GM13976 (cell line): ENCODE measurements around the gene AMDHD2.
"Not testable (repeated sequence)": the region's sequence is repeated elsewhere in the genome, so short reads cannot be mapped to it uniquely, and the experiment has no call there.

ENCODE experiments used
- DNase-seq: peaks from one replicate; pipeline ENCODE4 v3.0.0; 2012; ENCODE audit warnings: low spot score
- in situ Hi-C: fragments of 300-500 bp; cut with MboI; formaldehyde crosslinking; loops from one replicate; pipeline ENCODE4 v1.12.0; 2022; ENCODE audit warnings: low sequenced_read_pairs, mixed read lengths, inconsistent platforms; ENCODE audit not compliant: unreplicated experiment
- TF ChIP-seq, protein P1 (sequence below): IDR thresholded peaks from 2 replicates; pipeline ENCODE4 v1.5.1; 2012; ENCODE audit warnings: borderline replicate concordance, mild to moderate bottlenecking; ENCODE audit not compliant: insufficient read depth; ENCODE audit errors: extremely low read depth, missing control alignments, control extremely low read depth

The AMDHD2 gene

DNA sequence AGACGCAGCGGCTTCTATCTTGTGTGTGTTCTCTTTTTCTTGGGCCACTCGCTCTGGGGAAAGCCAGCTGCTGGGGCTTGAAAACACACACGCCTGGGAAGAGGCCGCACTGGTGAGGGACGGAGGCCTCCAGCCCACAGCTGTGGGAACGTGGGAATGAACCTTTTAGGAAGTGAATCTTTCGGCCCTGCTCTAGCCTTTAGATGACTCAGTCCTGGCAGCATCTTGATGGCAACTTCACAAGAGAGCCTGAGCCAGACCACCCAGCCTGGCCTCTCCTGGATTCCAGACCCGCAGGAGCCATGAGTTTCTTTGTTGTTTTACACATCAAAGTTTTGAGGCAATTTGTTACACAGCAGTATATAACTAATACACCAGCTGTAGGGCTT lies 15.4 kb downstream of the AMDHD2 start:
- DNase-seq, result no peak
- in situ Hi-C loops, result no loop called here

GRCh38 chr16:2537451-2538379 lies 17.5 kb downstream of the AMDHD2 start, which contains the start of gene PDPK1:
Gene PDPK1 (plus strand): TSS chr16:2538021. CDS start chr16:2538113, 92 bp downstream.
- DNase-seq, result peak; percentile 97
- TF ChIP-seq, protein P1, sequence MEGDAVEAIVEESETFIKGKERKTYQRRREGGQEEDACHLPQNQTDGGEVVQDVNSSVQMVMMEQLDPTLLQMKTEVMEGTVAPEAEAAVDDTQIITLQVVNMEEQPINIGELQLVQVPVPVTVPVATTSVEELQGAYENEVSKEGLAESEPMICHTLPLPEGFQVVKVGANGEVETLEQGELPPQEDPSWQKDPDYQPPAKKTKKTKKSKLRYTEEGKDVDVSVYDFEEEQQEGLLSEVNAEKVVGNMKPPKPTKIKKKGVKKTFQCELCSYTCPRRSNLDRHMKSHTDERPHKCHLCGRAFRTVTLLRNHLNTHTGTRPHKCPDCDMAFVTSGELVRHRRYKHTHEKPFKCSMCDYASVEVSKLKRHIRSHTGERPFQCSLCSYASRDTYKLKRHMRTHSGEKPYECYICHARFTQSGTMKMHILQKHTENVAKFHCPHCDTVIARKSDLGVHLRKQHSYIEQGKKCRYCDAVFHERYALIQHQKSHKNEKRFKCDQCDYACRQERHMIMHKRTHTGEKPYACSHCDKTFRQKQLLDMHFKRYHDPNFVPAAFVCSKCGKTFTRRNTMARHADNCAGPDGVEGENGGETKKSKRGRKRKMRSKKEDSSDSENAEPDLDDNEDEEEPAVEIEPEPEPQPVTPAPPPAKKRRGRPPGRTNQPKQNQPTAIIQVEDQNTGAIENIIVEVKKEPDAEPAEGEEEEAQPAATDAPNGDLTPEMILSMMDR, result no peak
- in situ Hi-C loops, result no loop called here

More for the DNA sequence above, 15.4 kb downstream of the AMDHD2 start:
- TF ChIP-seq, protein P1, result no peak

DNA sequence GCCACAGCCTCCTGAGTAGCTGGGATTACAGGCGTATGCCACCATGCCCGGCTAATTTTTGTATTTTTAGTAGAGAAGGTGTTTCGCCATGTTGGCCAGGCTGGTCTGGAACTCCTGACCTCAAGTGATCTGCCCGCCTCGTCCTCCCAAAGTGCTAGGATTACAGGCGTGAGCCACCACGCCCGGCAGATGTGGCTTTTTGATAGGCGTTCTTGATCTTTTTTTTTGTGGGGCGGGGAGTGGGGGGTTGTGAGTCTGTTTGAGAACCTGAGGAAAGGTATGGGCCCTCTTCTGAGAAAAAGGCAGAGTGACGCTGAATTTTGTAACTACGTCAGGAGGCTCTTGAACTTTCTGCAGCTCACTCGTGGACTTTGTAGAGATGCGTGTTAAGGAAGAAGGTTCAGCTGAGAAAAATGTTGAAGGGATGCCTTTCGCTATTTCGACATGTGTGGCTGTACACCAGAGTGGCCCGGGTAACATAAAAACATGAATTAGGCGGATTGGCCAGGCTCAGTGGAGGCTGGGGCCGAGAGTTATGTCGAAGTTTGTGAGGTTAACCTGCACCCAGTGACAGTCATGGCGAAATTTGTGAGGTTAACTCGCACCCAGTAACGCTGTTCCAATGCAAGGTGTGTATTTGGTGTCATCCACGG lies 19.1 kb downstream of the AMDHD2 start:
- in situ Hi-C loops, DNase-seq: not testable (repeated sequence)

DNA sequence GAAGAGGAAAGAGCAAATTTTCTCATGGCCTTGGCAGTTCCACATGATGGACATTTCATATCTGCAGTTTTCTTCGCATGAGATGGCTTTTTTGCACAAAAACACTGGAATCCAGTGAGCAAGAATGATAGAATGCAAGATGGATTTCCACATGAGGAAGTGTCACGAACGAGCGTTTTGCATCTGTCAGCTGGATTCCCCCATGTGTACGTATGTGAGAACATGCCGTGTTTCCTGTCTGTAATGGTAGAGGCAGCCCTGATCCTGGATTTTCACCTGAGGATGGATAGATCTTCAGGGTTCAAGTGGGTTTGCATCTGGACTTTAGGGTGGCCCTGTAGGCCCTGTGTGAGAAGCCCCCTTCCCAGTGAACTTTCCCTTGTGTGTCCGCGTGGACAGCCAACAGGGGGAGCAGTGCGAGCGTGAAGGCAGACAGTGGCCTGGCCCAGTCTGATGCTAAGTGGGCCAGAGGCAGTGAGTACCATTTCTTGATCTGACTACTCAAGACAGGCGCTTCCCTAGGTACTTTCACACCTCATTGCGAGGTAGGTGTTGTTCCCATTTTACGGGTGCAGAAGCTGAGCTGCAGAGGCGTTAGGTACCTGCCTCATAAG lies 19.8 kb downstream of the AMDHD2 start:
- in situ Hi-C loops, DNase-seq: not testable (repeated sequence)
- TF ChIP-seq, protein P1, result peak; percentile 49

DNA sequence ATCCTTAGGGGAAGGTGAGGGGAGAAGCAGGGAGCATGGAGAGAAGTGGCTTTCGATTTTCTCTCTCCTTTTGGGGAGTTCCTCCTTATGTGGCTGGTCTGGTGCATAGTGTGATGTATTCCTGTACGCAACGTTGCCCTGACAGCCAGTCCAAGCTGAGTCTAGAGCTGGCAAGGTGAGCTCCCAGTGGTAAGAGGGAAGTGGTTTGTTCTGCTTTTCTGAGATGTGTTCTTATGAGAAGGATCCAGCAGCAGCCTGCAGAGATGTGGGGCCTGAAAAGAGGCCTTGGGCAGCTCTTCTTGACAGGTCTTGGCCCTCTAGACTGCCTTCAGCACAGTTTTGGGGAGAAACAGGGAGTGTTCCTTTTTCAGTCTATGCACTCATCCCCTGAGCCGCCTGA lies 20.7 kb downstream of the AMDHD2 start:
- DNase-seq, in situ Hi-C loops: not testable (repeated sequence)

DNA sequence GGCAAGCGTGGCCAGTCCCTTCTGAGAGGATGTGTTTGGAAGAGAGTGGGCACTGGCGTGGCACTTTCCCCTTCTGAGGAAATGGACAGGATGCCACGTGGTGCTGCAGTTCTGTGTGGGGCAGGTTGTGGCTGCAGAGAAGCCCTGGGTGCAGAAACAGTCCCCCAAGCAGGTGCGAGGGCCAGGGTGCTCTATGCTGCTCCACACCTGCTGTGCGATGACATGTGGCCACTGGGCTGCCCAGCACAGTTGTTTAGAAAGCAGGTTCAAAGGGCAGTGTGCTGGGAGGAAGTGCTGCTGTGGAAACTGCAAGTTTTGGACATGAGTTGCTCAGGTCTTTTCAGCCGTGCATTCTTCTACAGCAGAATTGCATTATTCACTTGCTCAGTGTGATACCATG lies 21.2 kb downstream of the AMDHD2 start:
- DNase-seq, in situ Hi-C loops: not testable (repeated sequence)

DNA sequence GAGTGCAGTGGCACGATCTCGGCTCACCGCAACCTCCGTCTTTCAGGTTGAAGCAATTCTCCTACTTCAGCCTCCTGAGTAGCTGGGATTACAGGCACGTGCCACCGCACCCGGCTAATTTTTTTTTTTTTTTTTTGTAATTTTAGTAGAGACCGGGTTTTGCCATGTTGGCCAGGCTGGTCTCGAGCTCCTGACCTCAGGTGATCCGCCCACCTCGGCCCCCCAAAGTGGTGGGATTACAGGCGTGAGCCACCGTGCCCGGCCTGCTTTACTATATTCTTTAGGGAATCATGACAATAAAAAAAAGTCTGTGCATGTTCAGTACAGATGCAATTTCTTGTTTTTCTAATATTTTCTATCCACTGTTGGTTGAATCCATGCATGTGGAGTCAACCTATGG lies 23.6 kb downstream of the AMDHD2 start:
- in situ Hi-C loops, DNase-seq: not testable (repeated sequence)

DNA sequence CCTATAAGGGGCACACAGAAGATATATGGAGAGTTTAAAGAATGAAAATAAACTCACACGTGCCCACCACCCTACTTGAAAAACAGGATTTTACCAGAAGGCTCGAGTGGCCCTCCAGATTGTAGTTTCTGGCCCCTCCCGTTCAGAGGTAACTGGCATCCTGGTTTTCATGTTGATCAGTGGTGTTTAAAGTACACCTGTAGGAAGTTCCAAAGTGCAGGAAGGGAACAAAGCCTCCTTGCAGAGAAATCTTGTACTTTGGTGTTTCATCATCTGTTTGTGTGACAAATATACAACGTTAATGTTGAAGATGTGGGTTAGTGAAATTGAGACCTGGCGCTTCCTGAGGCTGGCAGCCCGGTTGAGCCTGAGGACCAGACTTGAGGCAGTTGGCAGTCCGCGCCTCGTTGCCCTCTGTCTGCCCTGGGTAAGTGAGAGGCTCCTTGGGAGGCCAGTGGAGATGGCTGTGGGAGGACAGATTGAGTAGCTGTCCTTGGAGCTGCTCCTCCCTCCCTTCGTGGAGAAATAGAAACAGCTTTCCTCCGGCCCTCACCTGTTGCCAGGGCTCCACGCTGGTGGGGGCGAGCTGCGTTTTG lies 30.2 kb downstream of the AMDHD2 start:
- DNase-seq, in situ Hi-C loops: not testable (repeated sequence)

DNA sequence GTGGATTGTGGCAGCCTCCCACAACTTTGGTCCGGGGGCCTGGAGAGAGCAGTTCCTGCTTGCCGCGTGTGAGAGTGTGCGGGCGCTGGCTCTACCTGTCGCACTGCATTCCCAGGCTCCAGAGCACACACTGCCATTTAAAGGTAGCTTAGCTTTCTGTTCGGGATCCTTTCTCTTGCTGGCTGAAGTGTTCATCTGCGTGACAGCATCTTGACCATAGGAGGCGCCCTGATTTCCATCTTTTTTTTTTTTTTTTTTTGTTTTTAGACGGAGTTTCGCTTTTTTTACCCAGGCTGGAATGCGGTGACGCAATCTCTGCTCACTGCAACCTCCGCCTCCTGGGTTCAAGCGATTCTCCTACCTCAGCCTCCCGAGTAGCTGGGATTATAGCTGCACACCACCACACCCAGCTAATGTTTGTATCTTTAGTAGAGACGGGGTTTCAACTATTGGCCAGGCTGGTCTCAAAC lies 31.3 kb downstream of the AMDHD2 start:
- in situ Hi-C loops, DNase-seq: not testable (repeated sequence)

DNA sequence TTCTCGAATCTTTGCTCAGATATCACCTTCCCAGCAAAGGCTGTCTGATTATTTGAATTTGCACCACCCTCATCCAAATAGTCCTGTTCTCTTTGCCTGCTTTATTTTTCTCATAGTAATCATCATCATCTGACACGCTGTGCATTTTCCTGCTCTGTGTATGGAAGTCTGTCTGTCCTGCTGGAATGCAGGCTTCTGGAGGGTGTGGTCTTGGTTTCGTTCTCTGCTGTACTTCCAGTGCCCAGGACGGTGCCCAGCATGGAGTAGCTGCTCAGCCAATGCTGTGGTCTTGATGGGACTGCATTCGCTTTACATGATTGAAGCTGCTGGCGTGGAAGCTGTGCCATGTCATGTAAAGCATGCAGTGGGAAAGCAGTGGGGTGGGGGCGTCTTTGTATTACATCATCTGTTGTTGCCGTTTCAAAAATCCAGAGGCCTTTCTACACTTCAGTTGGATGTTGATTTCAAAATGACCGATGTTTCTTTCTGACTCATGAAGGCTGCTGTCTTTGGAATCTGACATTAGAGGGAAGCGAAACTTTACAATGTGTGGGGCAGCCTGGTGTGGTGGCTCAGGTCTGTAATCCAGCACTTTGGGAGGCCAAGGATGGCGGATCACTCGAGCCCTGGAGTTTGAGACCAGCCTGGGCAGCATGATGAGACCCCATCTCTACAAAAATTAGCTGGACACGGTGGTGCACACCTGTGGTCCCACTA lies 34.7 kb downstream of the AMDHD2 start:
- in situ Hi-C loops, DNase-seq: not testable (repeated sequence)

DNA sequence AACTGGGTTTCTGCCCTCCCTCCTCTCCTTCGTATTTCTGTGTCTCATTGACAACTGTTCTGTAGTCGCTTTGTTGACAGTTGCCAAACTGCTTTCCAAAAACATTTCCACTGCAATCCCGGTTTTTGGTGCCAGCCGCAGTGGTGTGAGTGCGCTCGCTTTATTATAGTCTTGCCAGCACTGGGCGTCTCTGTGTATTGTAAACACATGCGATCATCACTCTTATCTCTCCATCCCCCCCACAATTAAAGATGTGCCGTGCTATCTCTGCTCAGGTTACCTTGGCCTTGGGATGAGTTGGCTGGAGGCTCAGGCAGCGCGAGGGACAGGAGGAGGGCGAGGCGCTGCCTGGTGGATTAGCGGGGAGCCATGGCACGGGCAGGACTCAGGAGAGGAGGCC lies 37.0 kb downstream of the AMDHD2 start:
- in situ Hi-C loops, result not testable (repeated sequence)

GRCh38 chr16:2560131-2560797 lies 40.1 kb downstream of the AMDHD2 start:
- DNase-seq, in situ Hi-C loops: not testable (repeated sequence)

More for the DNA sequence above, 37.0 kb downstream of the AMDHD2 start:
- not testable (repeated sequence) for DNase-seq
